ENCODE data around the gene SLC7A10. TPM values are rescaled to one million over a fixed set of nuclear protein-coding genes. Genes with fewer than 3 reads are reported as not detected.

SLC7A10 gene
- total RNA-seq, 1 donor from 2014 or later, result 5.4 TPM

DNA sequence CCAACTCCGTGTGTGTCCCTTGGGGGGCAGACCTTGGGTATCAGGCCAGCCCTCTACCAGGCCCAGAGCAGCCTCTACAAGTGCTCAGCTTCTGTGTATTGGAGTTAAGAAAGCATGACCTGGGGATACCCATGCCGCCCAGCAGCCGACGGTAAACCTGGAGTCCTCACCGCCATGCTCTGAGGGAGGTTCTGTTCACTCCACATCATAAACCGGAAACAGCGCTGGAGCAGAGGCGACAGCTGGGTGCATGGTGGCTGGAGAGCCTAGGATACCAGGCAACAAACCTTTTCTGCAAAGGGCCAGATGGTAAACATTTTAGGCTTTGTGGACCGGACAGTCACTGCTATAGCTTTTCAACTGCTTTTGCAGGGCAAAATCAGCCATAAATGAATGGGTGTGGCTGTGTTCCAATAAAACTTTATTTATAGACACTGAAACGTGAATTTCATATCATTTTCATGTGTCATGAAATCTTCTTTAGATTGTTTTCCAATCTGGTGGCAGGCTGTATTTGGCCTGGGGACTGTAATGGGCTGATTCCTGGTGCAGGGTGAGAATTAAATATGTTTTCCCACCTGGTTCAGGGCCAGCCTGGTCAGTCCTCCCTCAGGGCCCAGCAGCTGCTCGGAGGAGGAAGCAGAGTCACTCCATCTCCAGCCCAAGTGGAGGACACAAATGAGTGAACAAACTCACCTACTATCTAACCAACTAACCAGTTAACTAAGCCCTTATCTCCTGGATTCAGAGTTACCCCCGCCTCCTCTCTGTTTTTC is 45.8 kb upstream of the SLC7A10 start:
- Histone ChIP-seq H3K9me3 (no peaks in the 10 kb centered on the region), H3K27me3 (no peaks in the 10 kb centered on the region), H3K36me3 (no peaks in the 10 kb centered on the region), H3K27ac (no peak overlapping the region), H3K4me3 (no peak overlapping the region), H3K4me1 (peaks cover 19% of the 10 kb centered on the region)
- intact Hi-C loops (cut with DNase I), result no loop called here
- DNase-seq (ENCODE audit: extremely low spot score in 2 of 2), result no peak
- TF ChIP-seq POLR2A (IDR thresholded peaks at IDR 0.05), result no peak
- TF ChIP-seq, protein P1, sequence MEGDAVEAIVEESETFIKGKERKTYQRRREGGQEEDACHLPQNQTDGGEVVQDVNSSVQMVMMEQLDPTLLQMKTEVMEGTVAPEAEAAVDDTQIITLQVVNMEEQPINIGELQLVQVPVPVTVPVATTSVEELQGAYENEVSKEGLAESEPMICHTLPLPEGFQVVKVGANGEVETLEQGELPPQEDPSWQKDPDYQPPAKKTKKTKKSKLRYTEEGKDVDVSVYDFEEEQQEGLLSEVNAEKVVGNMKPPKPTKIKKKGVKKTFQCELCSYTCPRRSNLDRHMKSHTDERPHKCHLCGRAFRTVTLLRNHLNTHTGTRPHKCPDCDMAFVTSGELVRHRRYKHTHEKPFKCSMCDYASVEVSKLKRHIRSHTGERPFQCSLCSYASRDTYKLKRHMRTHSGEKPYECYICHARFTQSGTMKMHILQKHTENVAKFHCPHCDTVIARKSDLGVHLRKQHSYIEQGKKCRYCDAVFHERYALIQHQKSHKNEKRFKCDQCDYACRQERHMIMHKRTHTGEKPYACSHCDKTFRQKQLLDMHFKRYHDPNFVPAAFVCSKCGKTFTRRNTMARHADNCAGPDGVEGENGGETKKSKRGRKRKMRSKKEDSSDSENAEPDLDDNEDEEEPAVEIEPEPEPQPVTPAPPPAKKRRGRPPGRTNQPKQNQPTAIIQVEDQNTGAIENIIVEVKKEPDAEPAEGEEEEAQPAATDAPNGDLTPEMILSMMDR (IDR thresholded peaks at IDR 0.05), result no peak
- TF ChIP-seq POLR2AphosphoS5 (IDR thresholded peaks at IDR 0.05; ENCODE audit: insufficient read depth in 1 of 2, low read depth in 1 of 2), result no peak

DNA sequence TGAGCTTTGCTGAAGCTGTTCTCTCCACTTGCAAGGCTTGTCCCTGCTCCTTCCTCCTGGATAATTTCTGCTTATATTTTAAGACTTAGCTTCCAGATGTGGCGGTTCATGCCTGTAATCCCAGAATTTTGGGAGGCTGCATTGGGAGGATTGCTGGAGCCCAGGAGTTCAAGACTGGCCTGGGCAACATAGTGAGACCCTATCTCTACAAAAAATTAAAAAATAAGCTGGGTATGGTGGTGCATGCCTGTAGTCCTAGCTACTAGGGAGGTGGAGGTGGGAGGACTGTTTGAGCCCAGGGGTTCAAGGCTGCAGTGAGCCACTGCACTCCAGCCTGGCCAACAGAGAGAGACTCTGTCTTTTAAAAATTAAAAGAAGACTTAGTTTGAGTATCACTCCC is 45.1 kb upstream of the SLC7A10 start:
- H3K4me3 ChIP-seq, result no peak overlapping the region
- intact Hi-C loops (cut with DNase I), result no loop called here
- H3K36me3 ChIP-seq, result no peaks in the 10 kb centered on the region
- TF ChIP-seq, protein P1 (IDR thresholded peaks at IDR 0.05), result no peak
- no peak for TF ChIP-seq POLR2A (IDR thresholded peaks at IDR 0.05)
- no peak for TF ChIP-seq POLR2AphosphoS5 (IDR thresholded peaks at IDR 0.05; ENCODE audit: insufficient read depth in 1 of 2, low read depth in 1 of 2)
- H3K9me3 ChIP-seq, result no peaks in the 10 kb centered on the region
- peaks cover 19% of the 10 kb centered on the region for H3K4me1 ChIP-seq
- no peaks in the 10 kb centered on the region for H3K27me3 ChIP-seq
- DNase-seq (ENCODE audit: extremely low spot score in 2 of 2), result no peak
- H3K27ac ChIP-seq, result no peak overlapping the region

DNA sequence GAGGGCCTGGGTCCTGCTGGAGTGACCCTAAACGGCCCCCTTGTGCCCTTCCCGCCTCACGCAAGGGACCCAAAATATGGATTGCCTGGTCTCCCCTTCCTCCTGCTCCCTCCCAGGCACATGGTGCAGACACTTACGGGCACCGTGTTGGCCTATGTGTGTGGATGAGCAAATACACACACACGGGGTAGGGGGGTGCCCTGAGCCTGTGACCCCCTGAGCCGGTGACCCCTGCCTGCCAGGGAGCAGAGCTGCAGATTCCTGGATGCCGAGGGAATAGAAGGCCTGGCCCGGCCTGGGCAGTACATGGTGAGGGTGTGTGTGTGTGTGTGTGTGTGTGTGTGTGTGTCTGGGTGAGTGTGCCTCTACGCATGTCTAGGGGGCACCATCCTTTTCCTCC is 43.4 kb upstream of the SLC7A10 start:
- Histone ChIP-seq H3K27me3 (no peaks in the 10 kb centered on the region), H3K27ac (no peak overlapping the region), H3K36me3 (no peaks in the 10 kb centered on the region), H3K4me3 (no peak overlapping the region), H3K9me3 (no peaks in the 10 kb centered on the region), H3K4me1 (peaks cover 9% of the 10 kb centered on the region)
- no peak for DNase-seq (ENCODE audit: extremely low spot score in 2 of 2)
- no peak for TF ChIP-seq POLR2AphosphoS5 (IDR thresholded peaks at IDR 0.05; ENCODE audit: insufficient read depth in 1 of 2, low read depth in 1 of 2)
- TF ChIP-seq, protein P1 (IDR thresholded peaks at IDR 0.05), result no peak
- no peak for TF ChIP-seq POLR2A (IDR thresholded peaks at IDR 0.05)
- intact Hi-C loops (cut with DNase I), result no loop called here

DNA sequence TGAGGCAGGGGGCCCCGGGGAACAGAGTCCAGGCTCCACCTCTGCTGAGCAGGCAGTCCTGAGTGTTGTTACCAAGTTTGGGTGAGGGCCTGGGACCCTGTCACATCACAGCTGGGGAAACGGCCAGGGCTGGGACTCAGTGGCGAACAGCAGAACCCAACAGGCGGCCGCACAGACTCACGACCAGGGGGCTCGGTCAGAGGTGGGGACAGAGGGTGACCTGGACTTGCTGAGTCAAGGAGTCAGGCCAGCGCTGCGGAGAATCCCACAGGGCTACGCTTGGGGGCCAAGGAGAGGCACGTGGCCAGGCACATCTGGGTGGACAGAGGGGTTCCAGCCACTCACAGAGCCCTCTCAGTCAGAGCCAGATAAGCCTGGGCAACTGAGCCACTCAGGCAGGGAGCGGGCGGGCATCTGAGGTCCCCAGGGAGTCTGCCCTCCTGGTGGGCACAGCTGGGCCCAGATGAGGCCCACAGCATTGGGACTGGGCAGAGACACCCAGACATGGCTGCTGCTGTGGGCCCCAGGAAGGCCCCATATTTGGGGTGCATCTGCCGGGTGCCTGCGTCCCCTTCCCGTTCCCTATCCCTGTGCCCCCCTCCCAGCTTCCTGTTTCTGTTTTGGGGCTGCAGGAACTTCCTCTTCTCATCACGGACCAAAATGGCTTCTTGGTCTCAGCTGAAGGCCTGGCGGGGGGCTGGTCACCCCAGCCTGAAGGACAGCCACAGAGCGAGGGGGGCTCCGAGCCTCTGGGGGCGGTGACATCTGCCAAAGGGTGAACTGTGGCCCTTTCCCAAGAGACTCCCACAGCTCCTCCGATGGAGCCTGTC is 42.7 kb upstream of the SLC7A10 start:
- Histone ChIP-seq H3K27ac (no peak overlapping the region), H3K4me1 (peaks cover 3% of the 10 kb centered on the region), H3K4me3 (no peak overlapping the region), H3K36me3 (no peaks in the 10 kb centered on the region), H3K9me3 (no peaks in the 10 kb centered on the region), H3K27me3 (no peaks in the 10 kb centered on the region)
- DNase-seq (ENCODE audit: extremely low spot score in 2 of 2), result no peak
- intact Hi-C loops (cut with DNase I), result no loop called here
- TF ChIP-seq, protein P1 (IDR thresholded peaks at IDR 0.05), result no peak
- TF ChIP-seq POLR2AphosphoS5 (IDR thresholded peaks at IDR 0.05; ENCODE audit: insufficient read depth in 1 of 2, low read depth in 1 of 2) (no peak), POLR2A (IDR thresholded peaks at IDR 0.05) (no peak)

Data from vagina (tissue), 2 donors.